H1 (cell line): ENCODE measurements around the gene MGAT4B. TPM values are rescaled to one million over a fixed set of nuclear protein-coding genes. Genes with fewer than 3 reads are reported as not detected.

ENCODE experiments used
- CTCF ChIA-PET: fragments of 300-600 bp; sonication (Branson Sonifier 250); formaldehyde crosslinking; loops from one replicate; lab custom pipeline; 2021; ENCODE audit not compliant: partially characterized antibody; lab: Charles Lee
- POLR2A ChIA-PET: fragments of 300-600 bp; sonication (Branson Sonifier 250); formaldehyde crosslinking; loops from one replicate; lab custom pipeline; 2021; ENCODE audit warnings: inconsistent platforms; ENCODE audit not compliant: partially characterized antibody; lab: Charles Lee
- DNase-seq, 2 experiments: peaks; one replicate each; pipeline versions ENCODE4 v3.0.0 to v3.0.0-alpha.2; 2010 to 2022; ENCODE audit warnings: low spot score in 2 of 2, low read depth in 1 of 2, mixed read lengths in 1 of 2
- FAIRE-seq: peaks from 2 replicates; lab custom pipeline; 2011; peaks lifted over from hg19 to GRCh38; lab: Jason Lieb, UNC
- H2AFZ ChIP-seq: 2 replicates; pipeline ENCODE4 v1.8.1; 2012; ENCODE audit warnings: low read length, inconsistent platforms
- H2AK5ac ChIP-seq: 2 replicates; pipeline ENCODE4 v1.6.1; 2013; ENCODE audit warnings: low read depth, low read length
- H2BK120ac ChIP-seq: replicated peaks from 2 replicates; pipeline ENCODE3; 2013; ENCODE audit warnings: low read depth, low read length, inconsistent platforms
- H2BK12ac ChIP-seq: 2 replicates; pipeline ENCODE4 v1.6.1; 2013; ENCODE audit warnings: low read depth, low read length
- H2BK15ac ChIP-seq: 2 replicates; pipeline ENCODE4 v1.6.1; 2013; ENCODE audit warnings: low read length
- H2BK20ac ChIP-seq: 2 replicates; pipeline ENCODE4 v1.6.1; 2013; ENCODE audit warnings: low read length
- H2BK5ac ChIP-seq: 2 replicates; pipeline ENCODE4 v1.6.1; 2013; ENCODE audit warnings: low read depth, low read length
- H3K14ac ChIP-seq: 2 replicates; pipeline ENCODE4 v1.6.1; 2013; ENCODE audit warnings: inconsistent platforms; ENCODE audit not compliant: insufficient read length
- H3K18ac ChIP-seq: 2 replicates; pipeline ENCODE4 v1.6.1; 2013; ENCODE audit warnings: low read length; ENCODE audit errors: extremely low read depth
- H3K23ac ChIP-seq: 2 replicates; pipeline ENCODE4 v1.6.1; 2013; ENCODE audit warnings: inconsistent platforms; ENCODE audit not compliant: insufficient read length
- H3K23me2 ChIP-seq: 2 replicates; pipeline ENCODE4 v1.6.1; 2013; ENCODE audit warnings: low read depth, low read length
- H3K27ac ChIP-seq: 2 replicates; pipeline ENCODE4 v1.6.1; 2011; ENCODE audit warnings: low read depth, low read length, inconsistent platforms
- H3K27me3 ChIP-seq, 4 experiments: replicated peaks in 1 of 4; 1 replicate in 1 of 4; 2 replicates in 3 of 4; pipeline versions ENCODE4 v1.6.1 to v1.8.1; 2011 to 2013; ENCODE audit warnings: low read length in 3 of 4, mild to moderate bottlenecking in 3 of 4, inconsistent platforms in 2 of 4, mixed read lengths in 2 of 4, moderate library complexity in 1 of 4; ENCODE audit not compliant: control insufficient read depth in 3 of 4, insufficient read depth in 3 of 4; ENCODE audit errors: extremely low read depth in 1 of 4
- H3K36me3 ChIP-seq, 4 experiments: 2 replicates each; pipeline versions ENCODE4 v1.6.1 to v1.8.1; 2011 to 2013; ENCODE audit warnings: mild to moderate bottlenecking in 4 of 4, low read length in 3 of 4, moderate library complexity in 2 of 4, control low read depth in 1 of 4, inconsistent platforms in 1 of 4; ENCODE audit not compliant: insufficient read depth in 4 of 4, control insufficient read depth in 2 of 4
- H3K4ac ChIP-seq: replicated peaks from 2 replicates; pipeline ENCODE3; 2013; ENCODE audit warnings: low read length, low read depth, mixed read lengths, inconsistent platforms; ENCODE audit not compliant: insufficient read length
- H3K4me1 ChIP-seq, 4 experiments: replicated peaks in 1 of 4; 1 replicate in 1 of 4; 2 replicates in 3 of 4; pipeline versions ENCODE4 v1.6.1 to v1.8.1; 2011 to 2013; ENCODE audit warnings: low read length in 3 of 4, inconsistent platforms in 2 of 4, mixed read lengths in 1 of 4; ENCODE audit not compliant: insufficient read depth in 4 of 4, control insufficient read depth in 3 of 4
- H3K4me2 ChIP-seq, 2 experiments: 2 replicates each; pipeline versions ENCODE4 v1.6.1 to v1.8.1; 2011 to 2013; ENCODE audit warnings: low read depth in 2 of 2, low read length in 2 of 2, control low read depth in 1 of 2, inconsistent platforms in 1 of 2, mild to moderate bottlenecking in 1 of 2; ENCODE audit not compliant: insufficient read depth in 1 of 2
- H3K4me3 ChIP-seq, 4 experiments: fragments of 200-600, 300-600 bp in 1 of 4; sonication (generic), shearing (Covaris generic), sonication (Bioruptor Twin) in 1 of 4; 2 replicates each; pipeline versions ENCODE4 v1.5.1 to v1.8.1; 2011 to 2016; ENCODE audit warnings: low read length in 4 of 4, low read depth in 3 of 4, control low read depth in 2 of 4, inconsistent platforms in 2 of 4, mild to moderate bottlenecking in 2 of 4, mixed read lengths in 1 of 4, moderate library complexity in 1 of 4; ENCODE audit not compliant: insufficient read depth in 2 of 4; ENCODE audit errors: extremely low read depth in 1 of 4
- H3K56ac ChIP-seq: replicated peaks from 2 replicates; pipeline ENCODE3; 2013; ENCODE audit warnings: low read depth, mild to moderate bottlenecking, mixed read lengths, low read length, inconsistent platforms; ENCODE audit not compliant: insufficient read length
- H3K79me1 ChIP-seq: 2 replicates; pipeline ENCODE4 v1.6.1; 2013; ENCODE audit warnings: low read depth, low read length, control low read depth
- H3K79me2 ChIP-seq, 2 experiments: 2 replicates each; pipeline versions ENCODE4 v1.6.1 to v1.8.1; 2012 to 2013; ENCODE audit warnings: low read length in 2 of 2, mild to moderate bottlenecking in 2 of 2, inconsistent platforms in 1 of 2; ENCODE audit not compliant: insufficient read depth in 2 of 2, control insufficient read depth in 1 of 2
- H3K9ac ChIP-seq, 4 experiments: replicated peaks in 1 of 4; 1 replicate in 1 of 4; 2 replicates in 3 of 4; pipeline versions ENCODE4 v1.6.1 to v1.8.1; 2011 to 2013; ENCODE audit warnings: low read depth in 3 of 4, low read length in 3 of 4, control low read depth in 2 of 4, mild to moderate bottlenecking in 2 of 4, moderate library complexity in 2 of 4, inconsistent platforms in 1 of 4; ENCODE audit errors: extremely low read depth in 1 of 4
- H3K9me3 ChIP-seq, 2 experiments: 2 replicates each; pipeline versions ENCODE4 v1.6.1 to v1.8.1; 2012 to 2013; ENCODE audit warnings: mild to moderate bottlenecking in 2 of 2, moderate library complexity in 2 of 2, control low read depth in 1 of 2, inconsistent platforms in 1 of 2, low read depth in 1 of 2, low read length in 1 of 2, mixed read lengths in 1 of 2; ENCODE audit not compliant: insufficient read depth in 2 of 2
- H4K20me1 ChIP-seq, 2 experiments: replicated peaks in 1 of 2; 2 replicates each; pipeline versions ENCODE3 to v1.8.1; 2011 to 2013; ENCODE audit warnings: inconsistent platforms in 2 of 2, low read length in 2 of 2, mild to moderate bottlenecking in 1 of 2; ENCODE audit not compliant: insufficient read depth in 2 of 2, control insufficient read depth in 1 of 2
- H4K5ac ChIP-seq: 2 replicates; pipeline ENCODE4 v1.6.1; 2013; ENCODE audit warnings: low read length, low read depth, mixed read lengths, inconsistent platforms; ENCODE audit not compliant: insufficient read length
- H4K8ac ChIP-seq: 2 replicates; pipeline ENCODE4 v1.8.0; 2013; ENCODE audit warnings: mild to moderate bottlenecking, moderate library complexity, low read length, inconsistent platforms; ENCODE audit not compliant: insufficient read depth; ENCODE audit errors: extremely low read depth
- H4K91ac ChIP-seq: replicated peaks from 2 replicates; pipeline ENCODE3; 2013; ENCODE audit warnings: low read length, mixed read lengths, inconsistent platforms; ENCODE audit not compliant: insufficient read length
- KDM5A ChIP-seq: fragments of 200-600 bp; IDR thresholded peaks from 2 replicates; pipeline ENCODE4 v1.7.1; 2012; ENCODE audit warnings: mild to moderate bottlenecking, low read length, inconsistent platforms, mixed read lengths
- POLR2AphosphoS5 ChIP-seq: IDR thresholded peaks from 2 replicates; pipeline ENCODE4 v1.6.1; 2011; ENCODE audit warnings: low read depth, low read length
- SAP30 ChIP-seq: fragments of 300-600 bp; sonication (generic); IDR thresholded peaks from 2 replicates; pipeline ENCODE4 v1.7.1; 2012; ENCODE audit warnings: low read length, moderate library complexity, mild to moderate bottlenecking, inconsistent platforms; ENCODE audit not compliant: insufficient read depth, insufficient replicate concordance
- TBP ChIP-seq: IDR thresholded peaks from 2 replicates; pipeline ENCODE4 v1.6.1; 2011; ENCODE audit warnings: low read depth, low read length, improper control_type of control experiment
- TCF12 ChIP-seq: IDR thresholded peaks from 2 replicates; pipeline ENCODE4 v1.6.1; 2011; ENCODE audit warnings: low read depth, mild to moderate bottlenecking, low read length
- WGBS, 2 experiments: shearing (Covaris generic) in 1 of 2; methylation state at CpG; one replicate each; pipeline versions ENCODE4 v1.1.6 to v1.1.7; 2013 to 2015; ENCODE audit warnings: low lambda C conversion rate in 2 of 2, mixed read lengths in 2 of 2, inconsistent platforms in 1 of 2, low coverage in 1 of 2, missing lambda C conversion rate in 1 of 2; ENCODE audit not compliant: insufficient replicate concordance in 2 of 2, insufficient coverage in 1 of 2, insufficient read length in 1 of 2; ENCODE audit errors: extremely low coverage in 1 of 2, missing lambda C conversion rate in 1 of 2; 5-methylcytosine and 5-hydroxymethylcytosine counted together
- polyA plus RNA-seq, 7 experiments: library from polyadenylated mRNA; depleted of rRNA in 3 of 7; stranded (reverse) in 5 of 7; unstranded in 2 of 7; fragments of >200 nt in 5 of 7; fragments of 200-250 nt in 2 of 7; gene quantifications; 1 replicate in 5 of 7; 2 replicates in 1 of 7; 4 replicates in 1 of 7; pipeline versions ENCODE4 v1.2.1 to v1.2.3, GENCODE V29; 2011 to 2013; ENCODE audit warnings: missing spikeins in 2 of 7, mixed read lengths in 2 of 7
- total RNA-seq: library from RNA; stranded (reverse); fragmentation: NEBNext Ultra II Directional; extraction: Animal tissue kit (Norgen Biotek cat#: 25700); gene quantifications from 2 replicates; pipeline ENCODE4 v1.2.1, GENCODE V29; 2021

The MGAT4B gene
- total and polyA plus RNA-seq, 2 of the 8 experiments (the other 6 are each of a cell fraction or from before 2014, with no cell fraction given) = 116 to 128 TPM

- DNase-seq (no peak), FAIRE-seq (no peak)
- Histone ChIP-seq H2AK5ac (no peak overlapping the region), H2AFZ (no peak overlapping the region), H4K20me1 (peaks cover 8 to 10% of the 10 kb centered on the region in 2 experiments), H3K14ac (no peak overlapping the region), H3K4me2 (no peak overlapping the region), H3K36me3 (peaks cover 31 to 76% (median 57%) of the 10 kb centered on the region in 4 experiments), H3K9ac (no peak overlapping the region), H4K91ac (no peak overlapping the region), H3K4me1 (peaks cover 0 to 3% (median 1%) of the 10 kb centered on the region in 4 experiments; a peak in 4 of 7 replicates), H3K27ac (no peak overlapping the region), H2BK120ac (no peak overlapping the region), H3K18ac (no peak overlapping the region), H3K79me1 (no peaks in the 10 kb centered on the region; the same call in 1 of the 2 replicates), H2BK12ac (no peak overlapping the region), H4K5ac (no peak overlapping the region), H3K79me2 (no peaks in the 10 kb centered on the region), H4K8ac (no peak overlapping the region), H3K23me2 (no peaks in the 10 kb centered on the region), H2BK15ac (no peak overlapping the region), H2BK5ac (no peak overlapping the region), H3K23ac (no peak overlapping the region), H2BK20ac (no peak overlapping the region), H3K4me3 (no peak overlapping the region), H3K56ac (no peak overlapping the region), H3K27me3 (no peaks in the 10 kb centered on the region), H3K9me3 (no peaks in the 10 kb centered on the region; a peak in 1 of 4 replicates), H3K4ac (no peak overlapping the region)
- TF ChIP-seq TCF12 (no peak), SAP30 (no peak), TBP (no peak), KDM5A (no peak), POLR2AphosphoS5 (no peak)
- 98% methylated on average over 3 of the region's 3 CpGs; no CpG with 5 or more reads in 1 of the 2 experiments for WGBS, 2 experiments
- CTCF ChIA-PET = interaction anchor here (0.8 to 1.7 kb wide), 2 partner anchors 32 to 495 kb away, joined by 3 read pairs; no protein-coding TSS in a partner anchor
- POLR2A ChIA-PET = interaction anchor here (1.0 to 5.7 kb wide), 5 partner anchors 10 to 75 kb away, joined by 3 to 47 read pairs (median 6); no protein-coding TSS in a partner anchor
Observed at GRCh38 chr5:179833709-179834070, 27.0 kb upstream of the MGAT4B start.
